Measurements from ENCODE around the gene SRPX.

DNA sequence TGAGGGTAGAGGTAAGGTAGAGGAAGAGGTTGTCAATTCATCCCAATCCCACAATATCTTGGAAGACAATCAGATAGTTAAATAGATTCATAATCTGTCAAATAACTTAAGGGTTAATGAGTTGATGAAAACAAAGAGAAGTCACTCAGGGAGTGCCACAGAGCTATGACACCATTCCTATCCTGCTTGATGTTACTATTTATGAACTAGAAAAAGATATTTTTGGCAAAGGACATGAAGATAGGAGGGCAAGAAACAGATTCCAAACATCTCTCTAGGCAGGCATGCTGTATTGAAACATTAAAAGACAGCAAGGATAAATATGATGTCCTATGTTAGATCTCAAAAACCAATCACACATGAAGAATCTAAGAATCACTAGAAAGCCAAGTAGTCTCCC, 3.5 kb upstream of the SRPX start:
- TF ChIP-seq EZH2phosphoT487 (conservative IDR thresholded peaks at IDR 0.05; ENCODE audit: low read length): no peak
- TF ChIP-seq, protein P1, sequence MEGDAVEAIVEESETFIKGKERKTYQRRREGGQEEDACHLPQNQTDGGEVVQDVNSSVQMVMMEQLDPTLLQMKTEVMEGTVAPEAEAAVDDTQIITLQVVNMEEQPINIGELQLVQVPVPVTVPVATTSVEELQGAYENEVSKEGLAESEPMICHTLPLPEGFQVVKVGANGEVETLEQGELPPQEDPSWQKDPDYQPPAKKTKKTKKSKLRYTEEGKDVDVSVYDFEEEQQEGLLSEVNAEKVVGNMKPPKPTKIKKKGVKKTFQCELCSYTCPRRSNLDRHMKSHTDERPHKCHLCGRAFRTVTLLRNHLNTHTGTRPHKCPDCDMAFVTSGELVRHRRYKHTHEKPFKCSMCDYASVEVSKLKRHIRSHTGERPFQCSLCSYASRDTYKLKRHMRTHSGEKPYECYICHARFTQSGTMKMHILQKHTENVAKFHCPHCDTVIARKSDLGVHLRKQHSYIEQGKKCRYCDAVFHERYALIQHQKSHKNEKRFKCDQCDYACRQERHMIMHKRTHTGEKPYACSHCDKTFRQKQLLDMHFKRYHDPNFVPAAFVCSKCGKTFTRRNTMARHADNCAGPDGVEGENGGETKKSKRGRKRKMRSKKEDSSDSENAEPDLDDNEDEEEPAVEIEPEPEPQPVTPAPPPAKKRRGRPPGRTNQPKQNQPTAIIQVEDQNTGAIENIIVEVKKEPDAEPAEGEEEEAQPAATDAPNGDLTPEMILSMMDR (IDR thresholded peaks at IDR 0.05; ENCODE audit: insufficient read depth, low read length, poor library complexity, severe bottlenecking): no peak
